Activated CD8-positive, alpha-beta memory T cell treated with anti-CD3 and anti-CD28 coated beads for 48 hours (primary cell): ENCODE results near the gene ST3GAL3.
"Not testable (repeated sequence)": the region's sequence is repeated elsewhere in the genome, so short reads cannot be mapped to it uniquely, and the experiment has no call there.

Source experiments
- DNase-seq, 3 experiments: peaks; one replicate each; pipeline ENCODE4 v3.0.0-alpha.2; 2020; ENCODE audit warnings: low read depth in 2 of 3, low spot score in 2 of 3

ST3GAL3 gene

GRCh38 chr1:43753422-43753821 lies 46.1 kb downstream of the ST3GAL3 start:
- DNase-seq, result no peak

- no peak for DNase-seq
Observed at GRCh38 chr1:43754892-43755291, 47.6 kb downstream of the ST3GAL3 start.

DNA sequence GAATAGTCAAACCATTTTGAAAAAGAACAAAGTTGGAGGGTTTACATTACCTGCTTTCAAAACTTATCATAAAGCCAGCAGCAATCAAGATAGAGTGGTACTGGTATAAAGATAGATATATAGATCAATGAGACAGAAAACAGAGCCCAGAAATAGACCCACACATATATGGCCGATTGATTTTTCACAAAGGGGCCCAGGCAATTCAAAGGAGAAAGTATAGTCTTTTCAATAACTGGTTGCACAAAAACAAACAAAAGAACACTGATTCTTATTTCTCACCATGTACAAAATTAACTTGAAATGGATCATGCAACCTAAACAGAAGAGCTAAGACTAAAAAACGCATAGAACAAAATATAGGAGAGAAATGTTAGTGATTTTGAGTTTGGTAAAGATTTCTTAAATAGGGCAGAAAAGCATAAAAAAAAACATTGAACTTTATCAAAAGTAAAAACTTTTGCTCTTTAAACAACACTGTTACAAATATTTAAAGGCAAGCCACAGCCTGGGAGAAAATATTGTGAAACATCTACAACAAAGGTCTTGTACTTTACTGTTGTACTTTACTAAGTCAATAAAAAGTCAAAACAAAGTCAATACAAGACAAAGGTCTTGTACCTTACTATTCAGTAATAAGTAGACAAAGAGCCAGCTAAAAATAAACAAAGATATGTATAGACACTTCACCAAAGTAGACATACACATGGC lies 50.2 kb downstream of the ST3GAL3 start:
- no peak for DNase-seq

- no peak for DNase-seq
Observed at GRCh38 chr1:43760745-43761317, 53.5 kb downstream of the ST3GAL3 start.

GRCh38 chr1:43763497-43763973 lies 56.2 kb downstream of the ST3GAL3 start:
- DNase-seq, result peak; percentile 1 to 6 (median 3)

DNA sequence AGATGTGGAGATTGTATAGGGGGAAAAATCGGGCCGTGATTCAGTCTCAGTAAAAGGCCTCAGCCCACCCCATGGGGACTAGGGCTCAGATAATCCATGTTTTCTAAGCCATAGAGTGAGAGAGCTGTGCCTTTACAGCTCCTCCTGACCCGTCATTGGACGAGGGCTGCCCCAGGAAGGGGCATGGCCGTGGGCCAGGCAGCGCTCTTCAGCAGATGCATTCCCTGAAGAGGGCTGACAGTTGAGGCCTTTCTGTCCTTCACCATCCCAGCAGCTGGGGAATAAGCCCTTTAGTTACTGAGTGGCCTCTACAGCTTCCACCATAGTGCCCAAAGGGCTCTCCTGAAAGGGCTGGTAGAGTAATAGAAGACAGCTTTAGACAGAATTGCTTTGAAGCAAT lies 57.2 kb downstream of the ST3GAL3 start:
- no peak for DNase-seq

DNA sequence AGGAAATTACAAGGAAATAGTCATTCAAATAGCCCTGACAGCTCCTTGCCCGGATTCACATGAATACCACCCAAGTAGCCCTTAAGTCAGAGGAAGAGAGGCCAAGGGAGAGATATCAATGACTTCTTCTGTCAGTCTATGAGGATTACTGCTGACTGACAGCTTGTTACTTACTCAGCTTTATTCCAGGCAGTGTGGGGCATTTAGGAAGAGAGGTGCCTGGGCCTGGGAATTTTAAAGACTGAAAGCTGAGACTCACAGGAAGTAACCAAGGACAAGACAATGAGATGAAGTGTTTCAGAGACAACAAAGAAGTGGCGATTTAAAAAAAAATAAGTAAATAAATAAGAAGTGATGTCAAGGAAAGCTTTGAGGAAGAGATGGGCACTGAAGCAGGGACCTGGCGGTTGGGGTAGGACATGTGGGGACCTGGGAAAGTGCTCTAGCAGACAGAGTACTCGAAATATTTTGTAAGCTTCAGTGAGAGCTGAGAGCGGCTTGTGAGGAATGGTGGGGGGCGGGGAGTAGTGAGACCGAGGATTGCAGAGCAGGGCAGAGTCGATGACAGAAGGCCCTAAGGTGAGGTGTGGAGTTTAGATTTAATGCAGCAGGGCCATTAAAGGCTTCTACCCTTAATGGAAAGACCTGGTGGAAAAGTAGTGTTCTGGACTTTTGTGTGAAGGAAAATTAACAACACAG lies 58.9 kb downstream of the ST3GAL3 start:
- no peak for DNase-seq

DNA sequence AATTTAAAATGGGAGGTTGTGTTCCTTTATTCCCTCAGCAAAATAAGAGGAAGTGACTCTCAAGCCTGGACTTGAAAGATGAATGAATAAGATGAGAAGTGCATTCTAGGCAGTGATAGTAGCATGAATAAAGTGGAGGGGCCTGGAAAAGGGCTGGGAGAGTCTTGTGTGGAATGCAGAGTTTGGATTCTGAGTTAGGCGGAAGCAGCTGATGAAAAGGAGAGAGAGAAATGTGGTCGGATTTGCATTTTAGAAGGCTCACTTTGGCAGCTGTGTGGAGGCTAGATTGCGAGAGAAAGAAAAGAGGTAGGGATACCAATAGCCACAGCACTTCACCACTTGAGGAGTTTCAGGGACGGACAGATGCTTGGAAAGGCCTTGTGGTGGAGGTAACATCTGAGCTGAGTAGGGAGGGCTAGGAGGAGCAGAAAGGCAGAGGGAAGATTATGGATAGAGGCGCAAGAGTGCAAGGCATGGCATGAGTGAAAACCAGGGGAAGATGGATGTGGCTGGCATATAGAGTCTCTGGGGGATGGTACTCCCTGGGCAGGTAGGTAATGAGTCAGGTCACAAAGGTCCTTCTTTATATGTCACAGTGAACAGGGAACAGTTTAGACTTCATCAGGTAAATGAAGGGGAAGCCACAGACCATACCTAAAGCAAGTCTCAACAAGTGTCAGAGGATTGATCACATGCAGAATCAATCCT lies 59.6 kb downstream of the ST3GAL3 start:
- DNase-seq, result no peak

DNA sequence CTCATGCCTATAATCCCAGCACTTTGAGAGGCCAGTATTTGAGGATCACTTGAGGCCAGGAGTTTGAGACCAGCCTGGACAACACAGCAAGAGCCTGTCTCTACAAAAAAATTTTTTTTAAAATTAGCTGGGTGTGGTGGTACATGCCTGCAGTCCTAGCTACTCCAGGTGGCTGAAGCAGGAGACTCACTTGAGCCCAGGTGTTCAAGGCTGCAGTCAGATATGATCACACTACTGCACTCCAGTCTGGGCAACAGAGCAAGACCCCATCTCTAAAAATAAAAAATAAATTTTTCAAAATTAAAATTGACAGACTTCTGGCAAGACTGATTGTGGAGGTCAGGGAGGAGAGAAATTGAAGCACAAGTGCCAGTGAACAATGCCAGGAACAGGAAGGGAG lies 60.8 kb downstream of the ST3GAL3 start:
- DNase-seq, result no peak

DNA sequence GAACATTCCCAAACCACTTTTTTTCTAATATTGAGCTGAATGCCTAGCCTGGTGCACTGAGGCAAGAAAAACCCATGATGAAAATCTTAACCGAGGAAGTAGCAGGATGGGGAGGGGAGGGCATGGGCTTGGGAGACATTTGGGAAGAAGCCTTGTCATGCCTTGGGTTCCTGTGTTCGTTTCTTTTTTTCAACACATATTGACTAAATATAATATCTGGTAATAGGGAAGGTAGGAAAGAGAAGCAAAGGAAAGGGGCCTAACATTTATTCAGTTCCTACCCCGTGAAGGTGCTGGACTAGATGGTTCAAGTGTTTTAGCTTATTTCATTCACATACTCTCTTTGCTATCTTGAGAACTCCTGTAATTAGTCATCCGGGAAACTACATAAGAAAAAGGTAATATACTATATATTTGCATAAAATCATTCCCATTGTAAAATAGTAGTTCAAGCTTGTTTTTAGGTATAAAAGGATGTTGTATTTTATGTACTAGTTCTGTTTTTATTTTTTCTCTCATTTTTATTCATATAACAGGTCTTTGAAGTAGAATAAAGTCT lies 62.1 kb downstream of the ST3GAL3 start:
- no peak for DNase-seq

DNA sequence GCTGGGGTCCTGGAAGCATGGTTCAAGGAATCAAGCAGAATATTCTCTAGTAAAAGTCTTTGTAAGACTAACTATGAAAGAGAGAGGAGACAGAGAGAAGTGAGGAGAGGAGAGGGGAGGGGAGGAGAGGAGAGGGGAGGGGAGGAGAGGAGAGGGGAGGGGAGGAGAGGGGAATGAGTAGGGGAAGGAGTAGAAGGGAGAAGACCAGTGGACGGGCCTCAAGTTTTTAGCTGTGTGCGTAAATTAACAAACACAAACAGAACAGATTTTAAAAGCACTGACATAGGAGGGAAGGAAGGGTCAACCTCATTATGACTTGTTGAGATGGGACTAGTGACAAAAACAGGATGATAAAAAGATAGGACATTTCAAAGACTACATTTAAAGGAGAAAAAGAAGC lies 62.8 kb downstream of the ST3GAL3 start:
- DNase-seq, result no peak

- no peak for DNase-seq
Observed at GRCh38 chr1:43772978-43773377, 65.6 kb downstream of the ST3GAL3 start.

DNA sequence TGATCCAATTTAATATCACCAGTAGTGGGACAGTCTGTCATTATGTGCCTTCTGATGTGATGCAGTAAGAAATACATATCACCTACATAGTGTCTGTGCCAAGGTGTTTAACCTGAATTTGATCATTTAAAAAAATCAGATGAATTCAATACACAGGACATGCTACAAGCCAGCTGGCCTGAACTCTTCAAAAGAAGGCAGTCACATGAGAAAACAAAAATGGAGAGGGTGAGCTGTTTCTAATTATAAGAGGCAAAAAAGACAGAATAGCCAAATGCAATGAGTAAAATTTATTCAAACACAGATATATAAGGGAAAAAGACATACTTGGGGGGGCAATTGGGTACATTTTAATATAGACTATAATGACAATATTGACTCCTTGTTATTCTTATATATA lies 66.5 kb downstream of the ST3GAL3 start:
- DNase-seq, result no peak

DNA sequence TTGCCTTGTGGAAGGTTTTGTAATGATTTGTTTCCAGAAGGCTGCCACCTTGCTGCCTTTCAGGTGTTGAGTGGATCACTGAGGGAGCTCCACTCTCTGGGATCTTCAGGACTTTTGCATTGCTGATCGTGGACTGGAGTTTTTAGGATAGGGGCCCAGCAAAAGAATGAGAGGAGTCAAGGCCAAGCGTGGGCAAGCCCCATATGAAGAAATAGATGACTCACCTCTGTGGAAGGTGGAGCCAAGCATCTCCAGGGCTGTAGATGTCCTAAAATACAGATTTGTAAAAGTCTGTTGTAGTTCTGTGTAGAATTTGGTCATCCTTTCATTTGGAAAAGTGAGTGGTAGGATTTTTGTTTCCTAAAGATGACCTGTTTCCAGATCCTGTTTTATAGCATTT lies 67.0 kb downstream of the ST3GAL3 start:
- no peak for DNase-seq

- no peak for DNase-seq
Observed at GRCh38 chr1:43776043-43776761, 68.9 kb downstream of the ST3GAL3 start.

- not testable (repeated sequence) for DNase-seq
Observed at GRCh38 chr1:43777916-43778315, 70.6 kb downstream of the ST3GAL3 start.

DNA sequence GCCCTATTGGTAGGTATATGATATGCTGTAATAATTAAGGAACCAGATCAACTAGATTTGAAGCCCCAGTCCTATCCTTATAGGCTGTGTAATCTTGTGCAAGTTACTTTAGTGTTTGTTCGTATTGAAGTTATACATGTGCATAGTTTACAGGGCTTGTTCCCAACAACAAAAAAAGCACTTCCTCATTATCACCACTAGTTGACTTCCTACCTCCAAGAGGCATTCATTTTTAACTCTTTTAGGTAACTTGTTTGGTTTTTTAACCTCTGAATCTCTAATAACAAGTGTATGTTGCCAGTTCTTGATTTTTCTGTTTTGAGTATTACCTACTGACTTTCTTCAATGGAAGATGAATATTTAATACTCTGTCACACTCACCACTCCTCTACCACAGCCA lies 71.9 kb downstream of the ST3GAL3 start:
- DNase-seq, result no peak

DNA sequence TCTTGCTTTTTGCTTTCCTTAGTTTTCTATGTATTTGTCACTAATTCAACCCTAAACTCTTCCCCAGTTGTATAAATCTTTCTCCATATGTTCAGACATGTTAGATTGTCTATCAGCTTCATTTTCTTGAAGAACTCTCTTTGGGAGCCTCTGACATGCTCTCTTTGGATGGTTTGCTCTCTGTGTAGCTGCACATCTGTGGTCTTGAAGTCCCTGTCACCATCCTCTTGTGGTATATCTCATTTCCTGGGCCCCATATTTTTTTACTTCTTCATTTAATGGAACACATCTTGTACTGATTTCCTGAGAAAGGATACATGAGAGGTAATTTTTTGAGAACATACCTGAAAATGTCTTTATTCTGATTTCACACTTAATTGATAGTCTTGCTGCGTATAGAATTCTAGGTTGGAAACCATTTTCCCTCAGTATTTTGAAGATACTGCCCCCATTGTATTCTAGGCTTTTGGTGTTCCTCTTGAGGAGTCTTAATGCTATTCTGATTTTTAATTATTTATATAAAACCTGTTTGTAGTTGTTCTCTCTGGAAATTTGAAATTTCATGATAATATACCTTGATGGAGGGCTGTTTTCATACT lies 72.6 kb downstream of the ST3GAL3 start:
- DNase-seq, result no peak

- DNase-seq, result no peak
Observed at GRCh38 chr1:43781574-43781973, 74.2 kb downstream of the ST3GAL3 start.

DNA sequence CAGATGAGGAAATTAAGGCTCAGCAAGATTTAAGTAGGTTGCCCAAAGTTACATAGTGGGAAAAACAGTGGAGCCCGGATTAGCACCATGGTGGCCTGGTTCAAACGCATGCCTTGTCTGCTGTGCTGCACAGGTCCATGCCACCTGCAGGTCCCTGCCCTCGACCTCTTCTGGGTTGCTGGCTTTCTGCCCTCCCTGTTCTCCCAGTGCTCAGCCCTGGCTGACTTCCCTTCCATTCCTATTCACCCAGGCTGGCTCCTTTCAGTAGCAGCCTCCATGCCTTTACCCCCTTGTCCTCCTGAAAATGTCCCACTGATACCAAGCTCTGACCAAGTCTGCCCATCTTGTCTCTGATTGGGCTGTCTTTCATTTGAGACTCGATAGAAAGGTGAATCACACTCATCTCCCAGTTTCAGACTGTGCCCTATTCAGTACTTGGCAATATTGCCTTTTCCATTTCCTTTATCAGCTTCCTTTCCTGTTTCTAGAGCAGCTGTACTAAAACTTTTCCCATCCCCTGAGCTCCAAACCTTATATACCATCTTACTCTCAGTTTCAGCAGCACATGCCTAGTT lies 75.8 kb downstream of the ST3GAL3 start:
- DNase-seq, result no peak
